Measurements from ENCODE around the gene VAMP7. TPM values are rescaled to one million over a fixed set of nuclear protein-coding genes. Genes with fewer than 3 reads are reported as not detected.

The VAMP7 gene
- total and polyA plus RNA-seq, 2 of the 8 experiments (the other 6 are each of a cell fraction or from before 2014, with no cell fraction given): 14.2 to 22.1 TPM

GRCh38 chrX:155876704-155877103 is 4.4 kb upstream of the VAMP7 start:
- no peak for FAIRE-seq
- TF ChIP-seq KDM5A (IDR thresholded peaks at IDR 0.05; ENCODE audit: low read length) (no peak), ASH2L (IDR thresholded peaks at IDR 0.05; ENCODE audit: low read length) (no peak), EZH2 (IDR thresholded peaks at IDR 0.05; ENCODE audit: low read depth, low read length, severe bottlenecking) (no peak), E2F6 (IDR thresholded peaks at IDR 0.05) (no peak), RXRA (IDR thresholded peaks at IDR 0.05; ENCODE audit: insufficient read depth, low read depth, low read length) (no peak), MAX (IDR thresholded peaks at IDR 0.05) (no peak), FOSL1 (IDR thresholded peaks at IDR 0.05; ENCODE audit: insufficient read depth, low read depth, low read length) (no peak), BRCA1 (IDR thresholded peaks at IDR 0.05; ENCODE audit: low read depth, low read length) (no peak), GABPA (IDR thresholded peaks at IDR 0.05; ENCODE audit: borderline replicate concordance, insufficient read depth, low read length) (no peak), HDAC6 (IDR thresholded peaks at IDR 0.05; ENCODE audit: low read depth, low read length) (no peak), CTBP2 (IDR thresholded peaks at IDR 0.05; ENCODE audit: borderline replicate concordance, insufficient read depth, insufficient read length, low read length) (no peak), SIRT6 (IDR thresholded peaks at IDR 0.05; ENCODE audit: low read length) (no peak), POLR2AphosphoS5 (IDR thresholded peaks at IDR 0.05; ENCODE audit: low read depth, low read length) (no peak), MAFK (IDR thresholded peaks at IDR 0.05; ENCODE audit: low read depth, low read length) (no peak)

More at GRCh38 chrX:155876704-155877103, 4.4 kb upstream of the VAMP7 start:
- no peak overlapping the region for H3K56ac ChIP-seq (replicated peaks; ENCODE audit: insufficient read length, low read depth, low read length)
- H3K36me3 ChIP-seq (ENCODE audit: control insufficient read depth in 2 of 4, insufficient read depth in 4 of 4, low read length in 3 of 4): no peaks in the 10 kb centered on the region; a peak in 1 of 8 replicates
- no peak overlapping the region for H3K4ac ChIP-seq (replicated peaks; ENCODE audit: insufficient read length, low read depth, low read length)
- H2BK5ac ChIP-seq (ENCODE audit: low read depth, low read length): no peak overlapping the region
- ChIA-PET CTCF (ENCODE audit: partially characterized antibody) (no interaction called here), POLR2A (ENCODE audit: partially characterized antibody) (no interaction called here)
- H3K4me1 ChIP-seq (replicated peaks in 1 of 4; ENCODE audit: control insufficient read depth in 3 of 4, insufficient read depth in 4 of 4, low read length in 3 of 4): no peaks in the 10 kb centered on the region
- H3K27me3 ChIP-seq (replicated peaks in 1 of 4; ENCODE audit: control insufficient read depth in 3 of 4, extremely low read depth in 1 of 4, insufficient read depth in 3 of 4, low read length in 3 of 4): no peaks in the 10 kb centered on the region
- no peak overlapping the region for H4K8ac ChIP-seq (ENCODE audit: extremely low read depth, insufficient read depth, low read length)
- H3K27ac ChIP-seq (ENCODE audit: low read depth, low read length): no peak overlapping the region
- H3K9ac ChIP-seq (replicated peaks in 1 of 4; ENCODE audit: extremely low read depth in 1 of 4, low read depth in 3 of 4, low read length in 3 of 4): no peak overlapping the region
- H4K5ac ChIP-seq (ENCODE audit: insufficient read length, low read depth, low read length): no peak overlapping the region
- H2BK20ac ChIP-seq (ENCODE audit: low read length): no peak overlapping the region
- WGBS, 2 experiments (ENCODE audit: extremely low coverage in 1 of 2, insufficient coverage in 1 of 2, insufficient read length in 1 of 2, insufficient replicate concordance in 2 of 2, low coverage in 1 of 2, low lambda C conversion rate in 2 of 2, missing lambda C conversion rate in 1 of 2): 71% methylated on average over 3 of the region's 3 CpGs; no CpG with 5 or more reads in 1 of the 2 experiments
- peaks cover under 1% of the 10 kb centered on the region; the same call in 1 of the 2 replicates for H3K23me2 ChIP-seq (ENCODE audit: low read depth, low read length)
- H3K18ac ChIP-seq (ENCODE audit: extremely low read depth, low read length): no peak overlapping the region
- peaks cover 0 to 3% of the 10 kb centered on the region in 2 experiments; a peak in 2 of 4 replicates for H3K79me2 ChIP-seq (ENCODE audit: control insufficient read depth in 1 of 2, insufficient read depth in 2 of 2, low read length in 2 of 2)
- H2AK5ac ChIP-seq (ENCODE audit: low read depth, low read length): no peak overlapping the region
- no peak overlapping the region for H4K91ac ChIP-seq (replicated peaks; ENCODE audit: insufficient read length, low read length)
- H3K9me3 ChIP-seq (ENCODE audit: insufficient read depth in 2 of 2, low read depth in 1 of 2, low read length in 1 of 2): peaks cover 7 to 28% of the 10 kb centered on the region in 2 experiments; a peak in 3 of 4 replicates
- no peak overlapping the region for H3K14ac ChIP-seq (ENCODE audit: insufficient read length)
- no peak overlapping the region for H2AFZ ChIP-seq (ENCODE audit: low read length)
- no peak overlapping the region for H3K4me3 ChIP-seq (ENCODE audit: extremely low read depth in 1 of 4, insufficient read depth in 2 of 4, low read depth in 3 of 4, low read length in 4 of 4)
- 0 out of 2 replicates have a peak, but pooled peaks cover under 1% of the 10 kb centered on the region for H3K79me1 ChIP-seq (ENCODE audit: low read depth, low read length)
- no peak overlapping the region for H3K23ac ChIP-seq (ENCODE audit: insufficient read length)
- H2BK120ac ChIP-seq (replicated peaks; ENCODE audit: low read depth, low read length): no peak overlapping the region
- peaks cover 0 to under 1% of the 10 kb centered on the region in 2 experiments for H4K20me1 ChIP-seq (replicated peaks in 1 of 2; ENCODE audit: control insufficient read depth in 1 of 2, insufficient read depth in 2 of 2, low read length in 2 of 2)
- H2BK15ac ChIP-seq (ENCODE audit: low read length): no peak overlapping the region
- DNase-seq (ENCODE audit: low read depth in 1 of 2, low spot score in 2 of 2): no peak
- H2BK12ac ChIP-seq (ENCODE audit: low read depth, low read length): no peak overlapping the region
- no peak overlapping the region for H3K4me2 ChIP-seq (ENCODE audit: insufficient read depth in 1 of 2, low read depth in 2 of 2, low read length in 2 of 2)
